Upper lobe of left lung (tissue), 4 donors: ENCODE measurements around the gene ATP6V1G3.

Experiments used
- CTCF ChIP-seq, 6 experiments: fragments of 450-650 bp in 4 of 6; fragments of 200-600 bp in 2 of 6; sonication (generic) in 2 of 6; IDR thresholded peaks; one replicate each; pipeline ENCODE4 v1.5.1; 2016 to 2019; ENCODE audit warnings: antibody characterized with exemption in 6 of 6
- POLR2A ChIP-seq, 4 donors: fragments of 450-650 bp; IDR thresholded peaks; one replicate each; pipeline ENCODE4 v1.5.1; 2016 to 2017; ENCODE audit warnings: antibody characterized with exemption in 4 of 4, mild to moderate bottlenecking in 2 of 4

DNA sequence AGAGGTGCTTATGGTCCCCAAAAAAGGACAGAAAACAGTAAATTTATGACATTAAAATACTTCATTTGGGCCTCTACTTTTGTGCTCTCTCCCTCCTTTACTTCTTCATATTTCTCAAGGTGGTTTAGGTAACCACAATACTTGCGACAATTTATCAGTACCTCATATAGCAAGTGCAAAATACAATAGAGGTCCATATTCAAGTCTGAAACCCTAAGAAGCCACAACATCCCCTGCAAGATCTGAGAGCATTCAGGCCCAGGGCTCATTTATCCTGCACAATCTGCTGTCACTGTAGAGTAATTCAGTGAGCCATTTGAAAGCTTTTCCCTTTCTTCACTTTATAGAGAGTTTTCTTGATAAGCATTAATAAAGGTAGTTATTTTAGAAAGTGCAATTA is 24.2 kb upstream of the ATP6V1G3 start:
- no peak for TF ChIP-seq POLR2A (IDR thresholded peaks at IDR 0.05)
- no peak for TF ChIP-seq CTCF (IDR thresholded peaks at IDR 0.05)
